Chondrocyte (in vitro differentiated cells): Measurements from ENCODE around the gene NBPF15. TPM values are rescaled to one million over a fixed set of nuclear protein-coding genes. Genes with fewer than 3 reads are reported as not detected.
A peak's percentile ranks its signal among the peaks of the same experiment; 100 is the strongest.
"Not testable (repeated sequence)": the region's sequence is repeated elsewhere in the genome, so short reads cannot be mapped to it uniquely, and the experiment has no call there.

Source experiments
- DNase-seq: peaks from one replicate; pipeline ENCODE4 v3.0.0; 2021; ENCODE audit warnings: mixed read lengths, low spot score
- H3K27ac Mint-ChIP-seq: one replicate; pipeline ENCODE4 v1.8.0; 2021; ENCODE audit warnings: mild to moderate bottlenecking, moderate library complexity, mixed read lengths; ENCODE audit not compliant: unreplicated experiment
- H3K27me3 Mint-ChIP-seq: 2 replicates; pipeline ENCODE4 v1.8.0; 2021; ENCODE audit warnings: low read depth, mixed read lengths
- H3K36me3 Mint-ChIP-seq: 2 replicates; pipeline ENCODE4 v1.8.0; 2021; ENCODE audit warnings: low read depth, mixed read lengths
- H3K4me1 Mint-ChIP-seq: 2 replicates; pipeline ENCODE4 v1.8.0; 2021; ENCODE audit warnings: low read depth, mild to moderate bottlenecking, mixed read lengths
- H3K4me3 Mint-ChIP-seq: one replicate; pipeline ENCODE4 v1.8.0; 2021; ENCODE audit warnings: mild to moderate bottlenecking, moderate library complexity, mixed read lengths; ENCODE audit not compliant: unreplicated experiment
- H3K9me3 Mint-ChIP-seq: 2 replicates; pipeline ENCODE4 v1.8.0; 2021; ENCODE audit warnings: low read depth, mixed read lengths
- total RNA-seq: library from RNA; stranded (reverse); gene quantifications from 3 replicates; pipeline ENCODE4 v1.2.1, GENCODE V29; 2021
- TF ChIP-seq, protein P1 (sequence below): fragments of 200-600 bp; sonication (generic); IDR thresholded peaks from 2 replicates; pipeline ENCODE4 v1.5.0; 2021; ENCODE audit warnings: antibody characterized with exemption, mild to moderate bottlenecking, moderate library complexity

Gene NBPF15
- total RNA-seq, 1 donor from 2014 or later, result 59.2 TPM

DNA sequence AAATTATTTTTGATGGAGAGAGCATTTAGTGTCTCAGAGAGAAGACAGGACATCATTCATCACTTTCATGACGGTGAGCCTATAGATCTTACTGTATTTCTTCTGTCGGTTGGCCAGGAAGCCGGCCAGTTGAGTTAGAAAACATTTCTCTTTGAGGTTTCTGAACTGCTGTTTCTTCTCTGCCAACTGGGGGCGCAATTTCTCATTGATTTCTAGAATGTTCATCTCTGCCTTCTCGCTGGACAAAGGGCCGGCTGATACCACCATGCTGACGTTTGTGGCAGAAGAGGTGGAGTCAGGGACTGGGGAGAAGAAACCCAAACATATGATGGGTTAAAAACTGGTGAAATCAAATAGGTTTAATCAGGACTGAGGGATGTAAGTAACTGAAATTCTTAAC lies 21.7 kb downstream of the NBPF15 start:
- H3K4me3 Mint-ChIP-seq, H3K36me3 Mint-ChIP-seq, H3K9me3 Mint-ChIP-seq, DNase-seq, H3K27ac Mint-ChIP-seq, H3K4me1 Mint-ChIP-seq, H3K27me3 Mint-ChIP-seq: not testable (repeated sequence)
- TF ChIP-seq, protein P1, sequence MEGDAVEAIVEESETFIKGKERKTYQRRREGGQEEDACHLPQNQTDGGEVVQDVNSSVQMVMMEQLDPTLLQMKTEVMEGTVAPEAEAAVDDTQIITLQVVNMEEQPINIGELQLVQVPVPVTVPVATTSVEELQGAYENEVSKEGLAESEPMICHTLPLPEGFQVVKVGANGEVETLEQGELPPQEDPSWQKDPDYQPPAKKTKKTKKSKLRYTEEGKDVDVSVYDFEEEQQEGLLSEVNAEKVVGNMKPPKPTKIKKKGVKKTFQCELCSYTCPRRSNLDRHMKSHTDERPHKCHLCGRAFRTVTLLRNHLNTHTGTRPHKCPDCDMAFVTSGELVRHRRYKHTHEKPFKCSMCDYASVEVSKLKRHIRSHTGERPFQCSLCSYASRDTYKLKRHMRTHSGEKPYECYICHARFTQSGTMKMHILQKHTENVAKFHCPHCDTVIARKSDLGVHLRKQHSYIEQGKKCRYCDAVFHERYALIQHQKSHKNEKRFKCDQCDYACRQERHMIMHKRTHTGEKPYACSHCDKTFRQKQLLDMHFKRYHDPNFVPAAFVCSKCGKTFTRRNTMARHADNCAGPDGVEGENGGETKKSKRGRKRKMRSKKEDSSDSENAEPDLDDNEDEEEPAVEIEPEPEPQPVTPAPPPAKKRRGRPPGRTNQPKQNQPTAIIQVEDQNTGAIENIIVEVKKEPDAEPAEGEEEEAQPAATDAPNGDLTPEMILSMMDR, result peak; percentile 63

DNA sequence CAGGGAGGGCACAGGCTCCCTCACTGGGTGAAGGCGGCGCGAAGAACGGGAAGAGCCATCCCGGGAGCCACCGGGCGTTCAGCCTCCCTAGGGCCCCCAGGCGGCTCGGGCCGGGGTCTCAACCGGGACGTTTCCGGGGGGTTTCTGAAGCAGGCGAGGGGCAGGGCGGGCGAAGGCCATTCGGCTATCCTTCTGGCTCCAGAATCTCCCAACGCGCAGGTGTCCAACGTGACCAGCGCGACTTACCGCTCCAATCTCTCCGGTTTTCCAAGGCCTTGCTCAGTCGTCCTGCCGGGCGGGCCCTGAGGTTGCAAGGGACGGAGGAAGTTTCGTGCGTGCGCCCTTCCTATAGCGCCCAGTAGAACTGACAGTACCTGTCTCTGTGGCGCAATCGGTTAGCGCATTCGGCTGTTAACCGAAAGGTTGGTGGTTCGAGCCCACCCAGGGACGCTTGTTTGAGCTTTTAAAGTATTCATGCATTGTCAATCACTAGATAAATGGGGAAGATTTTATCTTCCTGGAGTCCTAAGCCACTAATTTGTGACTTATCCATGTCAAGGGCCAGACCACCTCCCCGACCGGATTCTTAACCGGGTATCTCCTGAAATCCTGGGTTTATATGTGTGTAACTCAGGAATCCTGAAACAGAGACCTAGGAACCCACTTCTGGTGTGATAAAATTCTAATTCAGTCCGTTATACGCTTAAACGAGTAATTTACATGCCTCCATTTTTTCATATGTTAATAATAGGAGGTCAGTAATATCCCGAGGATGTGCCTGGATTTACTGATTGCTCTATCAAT lies 42.4 kb downstream of the NBPF15 start:
- peaks cover 11% of the 10 kb centered on the region for H3K36me3 Mint-ChIP-seq
- TF ChIP-seq, protein P1, result peak; percentile 52
- DNase-seq, H3K27me3 Mint-ChIP-seq, H3K4me1 Mint-ChIP-seq, H3K9me3 Mint-ChIP-seq: not testable (repeated sequence)
- peak overlapping the region; percentile 70 for H3K4me3 Mint-ChIP-seq
- H3K27ac Mint-ChIP-seq, result peak overlapping the region; percentile 62

DNA sequence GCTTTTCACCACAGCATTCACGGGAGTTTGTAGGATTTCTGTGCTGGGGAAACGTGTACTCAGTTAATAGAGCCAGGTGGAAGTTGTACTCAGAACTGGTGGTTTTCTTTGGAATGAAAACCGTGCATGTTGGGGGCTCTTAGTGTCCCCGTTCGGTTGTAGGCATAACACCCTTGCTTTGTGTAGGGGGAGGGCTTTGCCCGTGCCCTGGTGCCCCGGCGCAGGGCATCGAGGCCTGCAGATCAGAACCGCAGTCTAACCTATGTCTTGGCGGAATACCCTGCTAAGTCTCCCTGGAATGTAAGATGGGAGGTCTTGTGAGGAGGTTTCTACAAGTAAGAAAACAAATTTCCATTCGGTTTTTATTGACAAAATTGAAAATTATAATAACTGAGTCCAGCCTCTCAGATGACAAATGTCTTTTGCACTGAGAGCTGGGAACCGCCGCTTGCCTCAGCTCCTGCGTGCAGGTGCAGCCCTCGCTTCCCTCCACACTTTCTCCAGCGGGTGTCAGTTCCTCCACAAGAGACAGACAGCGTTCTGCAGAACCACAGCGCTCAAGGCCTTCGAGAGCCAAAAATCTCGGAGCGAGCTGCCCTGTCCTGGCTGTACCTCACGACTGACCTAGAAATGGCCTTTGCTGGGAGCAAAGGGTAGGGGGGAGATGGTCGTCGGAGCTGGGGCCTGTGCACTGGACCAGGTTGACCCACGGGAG lies 47.9 kb downstream of the NBPF15 start:
- H3K27ac Mint-ChIP-seq, result peak overlapping the region; percentile 97
- H3K36me3 Mint-ChIP-seq, H3K27me3 Mint-ChIP-seq, H3K9me3 Mint-ChIP-seq, DNase-seq, H3K4me1 Mint-ChIP-seq: not testable (repeated sequence)
- peak overlapping the region; percentile 79 for H3K4me3 Mint-ChIP-seq

DNA sequence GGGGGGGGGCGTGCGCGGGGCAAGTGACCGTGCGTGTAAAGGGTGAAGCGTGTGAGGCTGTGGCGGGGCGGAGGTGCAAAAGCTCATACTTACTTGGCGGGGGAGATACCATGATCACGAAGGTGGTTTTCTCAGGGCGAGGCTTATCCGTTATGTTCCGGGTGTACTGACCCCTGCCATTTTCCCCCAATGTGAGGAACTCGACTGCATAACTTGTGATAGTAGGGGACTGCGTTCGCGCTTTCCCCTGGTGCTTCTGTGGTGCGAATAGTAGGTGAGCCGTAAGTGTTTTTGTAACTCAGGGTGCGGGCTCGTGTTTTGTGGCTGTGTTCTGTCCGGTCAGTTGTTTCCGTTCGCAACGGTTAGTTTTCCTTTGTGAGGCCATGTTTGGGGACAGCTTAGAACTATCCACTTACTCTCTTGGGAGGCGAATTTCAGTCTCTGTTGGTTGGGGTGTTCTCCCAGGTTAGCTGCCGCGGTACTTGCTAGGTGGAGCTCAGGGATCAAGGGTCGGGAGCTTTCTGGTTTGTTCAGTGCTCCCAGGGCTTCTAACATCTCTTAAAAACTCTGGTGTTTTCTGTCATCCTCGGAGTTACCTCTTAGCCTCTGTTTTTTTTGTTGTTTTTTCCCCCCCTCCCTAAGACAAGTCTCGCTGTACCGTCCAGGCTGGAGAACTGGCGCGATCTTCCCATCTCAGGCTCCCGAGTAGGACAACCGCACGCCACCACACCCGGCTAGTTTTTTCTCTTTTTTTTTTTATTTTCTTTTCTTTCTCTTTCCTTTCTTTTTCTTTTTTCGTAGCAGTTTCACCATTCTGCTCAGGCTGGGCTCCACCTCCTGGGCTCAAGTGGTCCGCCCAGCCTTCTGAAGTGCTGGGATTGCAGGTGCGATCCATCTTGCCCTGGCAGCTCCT lies 48.7 kb downstream of the NBPF15 start:
- H3K27me3 Mint-ChIP-seq, H3K4me1 Mint-ChIP-seq, H3K36me3 Mint-ChIP-seq, H3K9me3 Mint-ChIP-seq: not testable (repeated sequence)
- peak overlapping the region; percentile 79 for H3K4me3 Mint-ChIP-seq
- DNase-seq, result peak; percentile 86
- H3K27ac Mint-ChIP-seq, result peak overlapping the region; percentile 97
- TF ChIP-seq, protein P1, result peak; percentile 27

DNA sequence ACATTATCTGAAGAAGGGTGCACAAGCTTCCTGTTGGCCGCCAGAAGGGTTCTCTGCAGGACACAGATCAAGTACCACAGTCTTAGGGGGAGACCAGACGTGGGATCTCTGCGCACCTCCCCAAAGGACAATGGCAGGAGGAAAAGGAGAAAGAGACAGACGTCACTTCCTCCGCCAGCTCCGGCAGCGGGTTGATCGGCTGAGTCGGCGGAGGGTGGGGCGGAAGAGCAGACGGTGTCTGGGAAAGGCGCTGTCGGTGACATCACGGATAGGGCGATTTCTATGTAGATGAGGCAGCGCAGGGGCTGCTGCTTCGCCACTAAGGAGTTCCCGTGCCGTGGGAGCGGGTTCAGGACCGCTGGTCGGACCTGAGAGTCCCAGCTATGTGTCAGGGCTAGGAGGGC lies 49.4 kb downstream of the NBPF15 start:
- H3K27ac Mint-ChIP-seq, result peak overlapping the region; percentile 97
- not testable (repeated sequence) for DNase-seq, H3K4me1 Mint-ChIP-seq, H3K27me3 Mint-ChIP-seq, H3K9me3 Mint-ChIP-seq, H3K36me3 Mint-ChIP-seq
- H3K4me3 Mint-ChIP-seq, result peak overlapping the region; percentile 79

DNA sequence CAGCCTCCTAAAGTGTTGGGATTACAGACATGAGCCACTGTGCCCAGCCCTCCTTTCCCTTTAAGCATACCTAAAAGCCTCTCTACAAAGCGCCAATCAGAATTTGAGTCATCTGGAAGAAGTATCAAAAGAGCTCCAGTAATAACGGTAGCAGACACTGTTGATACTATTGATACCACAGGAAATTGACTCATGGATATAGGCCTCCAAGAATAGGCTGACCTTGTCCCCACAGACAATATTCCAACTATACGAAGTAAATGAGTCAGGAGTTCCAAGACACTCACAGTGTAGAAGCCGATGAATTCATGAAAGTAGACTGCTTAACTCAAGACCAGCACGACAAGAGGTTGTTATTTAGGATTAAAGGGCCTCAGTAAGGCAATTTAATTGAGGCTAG lies 58.7 kb downstream of the NBPF15 start:
- not testable (repeated sequence) for DNase-seq, H3K4me1 Mint-ChIP-seq, H3K4me3 Mint-ChIP-seq, H3K36me3 Mint-ChIP-seq, H3K9me3 Mint-ChIP-seq, H3K27ac Mint-ChIP-seq, H3K27me3 Mint-ChIP-seq

DNA sequence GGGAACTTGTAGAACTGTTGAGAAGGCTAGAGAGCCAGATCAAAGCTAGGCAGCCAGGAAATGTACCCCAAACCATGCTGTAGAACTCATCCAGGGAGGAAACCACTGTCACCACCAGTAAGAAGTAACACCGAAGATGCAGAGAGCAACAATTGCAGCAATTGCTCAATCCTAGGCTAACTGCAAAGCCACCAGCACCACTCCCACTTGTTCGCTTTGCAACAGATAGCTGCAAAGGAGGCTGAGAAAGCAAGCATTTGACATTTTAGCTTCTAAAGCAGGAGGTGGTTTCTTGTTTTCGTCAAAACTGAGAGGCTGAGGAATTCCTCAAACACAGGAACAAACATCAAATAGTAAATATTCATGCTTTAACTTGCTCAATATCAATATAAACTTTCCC lies 89.8 kb downstream of the NBPF15 start:
- not testable (repeated sequence) for H3K27me3 Mint-ChIP-seq, DNase-seq, H3K9me3 Mint-ChIP-seq, H3K4me3 Mint-ChIP-seq, H3K4me1 Mint-ChIP-seq, H3K27ac Mint-ChIP-seq, H3K36me3 Mint-ChIP-seq
